Sigmoid colon (tissue), 7 donors: ENCODE data around the gene DCHS1. TPM values are rescaled to one million over a fixed set of nuclear protein-coding genes. Genes with fewer than 3 reads are reported as not detected.
"Not testable (repeated sequence)": the region's sequence is repeated elsewhere in the genome, so short reads cannot be mapped to it uniquely, and the experiment has no call there.

ENCODE experiments used
- DNase-seq: peaks from one replicate; pipeline ENCODE4 v3.0.0-alpha.2; 2019
- H3K27ac ChIP-seq, 4 donors: fragments of 200-600 bp; sonication (generic); one replicate each; pipeline ENCODE4 v1.5.1; 2016 to 2019; ENCODE audit warnings: mild to moderate bottlenecking in 1 of 4
- H3K27me3 ChIP-seq, 3 donors: fragments of 200-600 bp; sonication (generic); one replicate each; pipeline ENCODE4 v1.5.1; 2019; ENCODE audit warnings: mild to moderate bottlenecking in 1 of 3
- H3K36me3 ChIP-seq, 4 donors: fragments of 200-600 bp; sonication (generic); one replicate each; pipeline ENCODE4 v1.5.1; 2016 to 2019
- H3K4me1 ChIP-seq, 4 donors: fragments of 200-600 bp; sonication (generic); one replicate each; pipeline ENCODE4 v1.5.1; 2017 to 2019
- H3K4me3 ChIP-seq, 4 donors: fragments of 200-600 bp; sonication (generic); one replicate each; pipeline ENCODE4 v1.5.1; 2017 to 2019; ENCODE audit warnings: mild to moderate bottlenecking in 2 of 4, moderate library complexity in 1 of 4
- H3K9me3 ChIP-seq, 4 donors: fragments of 200-600 bp in 3 of 4; sonication (generic) in 3 of 4; one replicate each; pipeline versions ENCODE4 v1.5.1 to v1.6.1; 2013 to 2019
- EP300 ChIP-seq, 4 donors: sonication (generic); formaldehyde crosslinking; IDR thresholded peaks; one replicate each; pipeline ENCODE4 v1.6.1; 2017; ENCODE audit warnings: antibody characterized with exemption in 4 of 4
- POLR2A ChIP-seq, 2 donors: fragments of 450-650 bp; IDR thresholded peaks; one replicate each; pipeline ENCODE4 v1.6.1; 2016; ENCODE audit warnings: antibody characterized with exemption in 2 of 2, mild to moderate bottlenecking in 2 of 2, moderate library complexity in 2 of 2
- POLR2AphosphoS5 ChIP-seq, 4 donors: sonication (generic); formaldehyde crosslinking; IDR thresholded peaks; one replicate each; pipeline ENCODE4 v1.6.1; 2017; ENCODE audit warnings: antibody characterized with exemption in 4 of 4
- WGBS, 2 donors: extraction: QIAGEN DNeasy Blood & Tissue Kit; methylation state at CpG; one replicate each; pipeline ENCODE4 v1.1.7; 2013; 5-methylcytosine and 5-hydroxymethylcytosine counted together
- intact Hi-C: fragments of 100-400 bp; cut with DNase I; formaldehyde crosslinking; loops from one replicate; pipeline ENCODE4 v1.15.1; 2023
- polyA plus RNA-seq, 3 donors: library from polyadenylated mRNA; stranded (reverse); fragments of 200-250 nt; gene quantifications; one replicate each; pipeline ENCODE4 v1.2.3, GENCODE V29; 2013
- total RNA-seq, 4 donors: library from RNA; depleted of rRNA; stranded (reverse); fragments of >200 nt; gene quantifications; one replicate each; pipeline ENCODE4 v1.1.0, GENCODE V29; 2016
- TF ChIP-seq, protein P1 (sequence below), 4 experiments: fragments of 450-650 bp in 3 of 4; fragments of 200-600 bp in 1 of 4; IDR thresholded peaks; one replicate each; pipeline ENCODE4 v1.5.1; 2016 to 2019; ENCODE audit warnings: antibody characterized with exemption in 4 of 4, mild to moderate bottlenecking in 3 of 4, moderate library complexity in 2 of 4
- donor health status: healthy with polysubstance abuse.
- donor health status: Bipolar disorder and iron deficiency.
- donor health status: healthy.

The DCHS1 gene
- total and polyA plus RNA-seq, 7 donors, result under 0.01 to 57.1 (median 21.7) TPM

DNA sequence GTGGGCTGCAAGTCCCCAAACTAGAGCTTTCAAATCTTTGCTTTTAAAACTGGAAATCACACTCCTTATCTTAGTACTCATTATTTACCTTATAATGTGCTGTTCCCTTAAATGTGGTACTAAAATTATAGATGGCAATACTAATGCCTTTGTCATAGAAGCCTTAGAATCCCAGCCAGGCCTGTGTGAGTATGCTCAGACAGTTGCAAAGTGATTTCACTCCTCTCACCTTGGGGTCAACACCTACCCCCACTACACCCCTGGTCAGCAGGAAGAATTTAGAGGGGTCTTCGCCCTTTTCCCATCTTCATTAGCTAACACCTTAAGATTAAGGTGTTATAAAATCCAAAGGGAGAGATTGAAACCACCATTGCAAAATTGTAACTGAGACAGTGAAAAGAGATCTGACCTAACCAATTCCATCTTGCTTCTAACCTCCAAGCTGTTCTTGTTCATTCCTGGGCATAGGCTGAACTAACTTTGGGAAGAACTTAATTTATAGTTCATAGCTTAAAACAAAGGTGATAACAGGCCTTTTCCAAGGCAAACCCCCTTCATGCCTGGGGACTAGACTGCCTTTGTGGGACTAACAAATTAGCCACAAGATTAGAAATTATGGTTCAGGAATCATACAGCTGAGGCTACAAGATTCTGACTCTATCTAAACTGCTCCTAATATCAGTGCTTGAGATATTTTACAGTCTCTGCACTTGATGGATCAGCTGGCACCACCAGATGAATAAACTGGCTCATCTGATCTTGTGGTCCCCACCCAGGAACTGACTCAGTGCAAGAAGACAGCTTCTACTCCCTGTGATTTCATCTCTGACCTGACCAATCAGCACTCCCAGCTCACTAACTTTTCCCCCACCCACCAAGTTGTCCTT lies 38.0 kb upstream of the DCHS1 start:
- Histone ChIP-seq H3K27ac (peak overlapping the region in 2 of 4 donors; percentile 12 to 39), H3K27me3 (no peaks in the 10 kb centered on the region), H3K9me3 (no peaks in the 10 kb centered on the region), H3K4me3 (no peak overlapping the region), H3K36me3 (no peaks in the 10 kb centered on the region), H3K4me1 (peaks cover 0 to 16% (median 13%) of the 10 kb centered on the region in 4 donors)
- intact Hi-C loops, result no loop called here
- TF ChIP-seq, protein P1, sequence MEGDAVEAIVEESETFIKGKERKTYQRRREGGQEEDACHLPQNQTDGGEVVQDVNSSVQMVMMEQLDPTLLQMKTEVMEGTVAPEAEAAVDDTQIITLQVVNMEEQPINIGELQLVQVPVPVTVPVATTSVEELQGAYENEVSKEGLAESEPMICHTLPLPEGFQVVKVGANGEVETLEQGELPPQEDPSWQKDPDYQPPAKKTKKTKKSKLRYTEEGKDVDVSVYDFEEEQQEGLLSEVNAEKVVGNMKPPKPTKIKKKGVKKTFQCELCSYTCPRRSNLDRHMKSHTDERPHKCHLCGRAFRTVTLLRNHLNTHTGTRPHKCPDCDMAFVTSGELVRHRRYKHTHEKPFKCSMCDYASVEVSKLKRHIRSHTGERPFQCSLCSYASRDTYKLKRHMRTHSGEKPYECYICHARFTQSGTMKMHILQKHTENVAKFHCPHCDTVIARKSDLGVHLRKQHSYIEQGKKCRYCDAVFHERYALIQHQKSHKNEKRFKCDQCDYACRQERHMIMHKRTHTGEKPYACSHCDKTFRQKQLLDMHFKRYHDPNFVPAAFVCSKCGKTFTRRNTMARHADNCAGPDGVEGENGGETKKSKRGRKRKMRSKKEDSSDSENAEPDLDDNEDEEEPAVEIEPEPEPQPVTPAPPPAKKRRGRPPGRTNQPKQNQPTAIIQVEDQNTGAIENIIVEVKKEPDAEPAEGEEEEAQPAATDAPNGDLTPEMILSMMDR (IDR thresholded peaks at IDR 0.05), result no peak
- TF ChIP-seq EP300 (IDR thresholded peaks at IDR 0.05) (no peak), POLR2AphosphoS5 (IDR thresholded peaks at IDR 0.05) (no peak), POLR2A (IDR thresholded peaks at IDR 0.05) (no peak)
- DNase-seq, result peak; percentile 76
- WGBS, 2 donors, result 92% methylated on average over 1 of the region's 1 CpG

DNA sequence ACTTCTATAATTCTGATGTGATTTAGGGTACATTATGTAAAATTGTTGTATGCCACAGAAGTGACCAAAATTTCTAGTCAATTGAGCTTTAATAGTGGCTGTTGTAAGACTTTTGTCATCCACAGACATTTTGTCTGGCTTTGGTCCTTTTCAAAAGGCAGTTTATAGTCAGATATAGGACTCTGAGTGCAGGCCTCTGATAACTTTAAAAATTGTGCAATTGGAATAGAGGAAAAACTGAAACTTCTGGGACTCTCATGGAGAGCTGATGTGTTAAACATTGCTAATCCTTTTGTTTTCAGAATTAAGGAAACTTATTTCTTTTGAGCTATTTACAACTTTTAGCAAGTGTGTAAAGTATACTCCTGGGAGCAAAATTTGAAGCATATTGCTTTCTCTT lies 36.5 kb upstream of the DCHS1 start:
- Histone ChIP-seq H3K4me3 (no peak overlapping the region), H3K9me3 (no peaks in the 10 kb centered on the region), H3K27ac (no peak overlapping the region), H3K4me1 (peaks cover 0 to 16% (median 13%) of the 10 kb centered on the region in 4 donors), H3K36me3 (no peaks in the 10 kb centered on the region), H3K27me3 (no peaks in the 10 kb centered on the region)
- intact Hi-C loops, result no loop called here
- TF ChIP-seq EP300 (IDR thresholded peaks at IDR 0.05), result no peak
- TF ChIP-seq POLR2A (IDR thresholded peaks at IDR 0.05), result no peak
- no peak for TF ChIP-seq POLR2AphosphoS5 (IDR thresholded peaks at IDR 0.05)
- TF ChIP-seq, protein P1 (IDR thresholded peaks at IDR 0.05), result no peak
- no peak for DNase-seq

DNA sequence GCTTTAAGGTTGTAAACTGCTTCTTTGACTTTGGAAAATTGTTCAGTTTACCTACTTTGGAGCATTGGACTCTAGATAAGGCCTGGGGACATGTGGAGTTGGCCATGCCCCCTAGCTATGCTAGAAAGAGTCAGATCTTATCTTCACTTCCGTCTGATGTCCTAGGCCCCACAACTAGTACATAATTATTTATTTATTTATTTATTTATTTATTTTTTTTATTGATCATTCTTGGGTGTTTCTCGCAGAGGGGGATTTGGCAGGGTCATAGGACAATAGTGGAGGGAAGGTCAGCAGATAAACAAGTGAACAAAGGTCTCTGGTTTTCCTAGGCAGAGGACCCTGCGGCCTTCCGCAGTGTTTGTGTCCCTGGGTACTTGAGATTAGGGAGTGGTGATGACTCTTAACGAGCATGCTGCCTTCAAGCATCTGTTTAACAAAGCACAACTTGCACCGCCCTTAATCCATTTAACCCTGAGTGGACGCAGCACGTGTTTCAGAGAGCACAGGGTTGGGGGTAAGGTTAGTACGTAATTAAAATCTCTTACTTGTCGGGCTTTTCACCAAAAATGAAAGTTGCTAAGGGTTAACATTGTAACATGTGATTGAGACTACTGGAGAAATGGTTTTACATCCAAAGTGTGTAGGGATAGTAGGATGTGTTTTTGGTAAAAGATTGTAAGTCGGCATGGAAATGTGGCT lies 35.0 kb upstream of the DCHS1 start:
- H3K36me3 ChIP-seq, H3K27me3 ChIP-seq, DNase-seq, H3K9me3 ChIP-seq, intact Hi-C loops, H3K27ac ChIP-seq, H3K4me3 ChIP-seq: not testable (repeated sequence)
- peaks cover 0 to 12% (median 7%) of the 10 kb centered on the region in 4 donors for H3K4me1 ChIP-seq
- 80 to 81% methylated on average over 8 of the region's 11 CpGs for WGBS, 2 donors

DNA sequence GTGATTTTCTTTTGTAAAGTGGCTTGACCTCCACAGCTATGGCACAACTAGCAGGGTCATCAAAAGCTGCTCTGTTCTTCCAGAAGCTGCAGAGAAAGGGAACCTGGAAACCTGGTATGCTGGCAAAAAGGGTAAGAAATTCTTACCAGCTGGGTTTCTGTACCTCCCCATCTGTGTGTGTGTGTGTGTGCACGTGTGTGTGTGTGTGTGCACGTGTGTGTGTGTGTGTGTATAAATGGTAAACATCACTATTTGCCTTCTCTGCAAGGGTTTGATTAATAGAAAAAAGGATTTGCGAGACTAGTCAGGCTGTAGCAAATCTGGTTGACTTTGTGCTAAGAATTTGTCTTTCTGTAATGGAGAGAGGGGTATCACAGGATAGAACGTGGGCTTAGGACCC lies 32.3 kb upstream of the DCHS1 start:
- no peaks in the 10 kb centered on the region for H3K27me3 ChIP-seq
- H3K4me1 ChIP-seq, result peaks cover 0 to 5% (median 3%) of the 10 kb centered on the region in 4 donors
- no peak for DNase-seq
- no peak overlapping the region for H3K4me3 ChIP-seq
- no peaks in the 10 kb centered on the region for H3K9me3 ChIP-seq
- WGBS, 2 donors, result 58 to 73% methylated on average over 4 of the region's 4 CpGs
- intact Hi-C loops, result loop anchor here (10.0 kb wide), 1 partner anchor 453 kb away; the partner anchor contains the start of genes CNGA4 and FHIP1B
- no peak overlapping the region for H3K27ac ChIP-seq
- TF ChIP-seq EP300 (IDR thresholded peaks at IDR 0.05) (no peak), POLR2A (IDR thresholded peaks at IDR 0.05) (no peak), POLR2AphosphoS5 (IDR thresholded peaks at IDR 0.05) (no peak)
- TF ChIP-seq, protein P1 (IDR thresholded peaks at IDR 0.05), result no peak
- H3K36me3 ChIP-seq, result no peaks in the 10 kb centered on the region

DNA sequence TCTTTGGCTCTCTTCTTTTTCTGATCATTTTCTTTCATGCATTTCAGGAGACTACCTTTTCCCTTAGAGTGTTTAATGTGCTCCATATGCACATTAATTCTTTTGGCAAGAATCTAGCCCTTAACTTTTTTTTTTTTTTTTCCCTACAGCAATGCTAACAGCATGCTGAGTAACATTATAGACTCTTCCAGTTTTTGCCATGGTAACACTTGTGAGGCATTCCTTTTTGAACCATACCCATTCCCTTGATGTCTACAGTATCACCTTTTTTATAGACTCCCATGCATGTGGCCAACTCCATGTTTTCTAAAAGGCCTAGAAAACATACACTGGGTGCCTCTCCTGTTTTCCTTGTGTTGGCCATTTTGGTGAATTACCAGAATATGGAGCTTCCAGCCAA lies 30.4 kb upstream of the DCHS1 start:
- intact Hi-C loops, result loop anchor here (10.0 kb wide), 1 partner anchor 451 kb away; the partner anchor contains the start of genes CNGA4 and FHIP1B
- DNase-seq, result no peak
- Histone ChIP-seq H3K4me3 (no peak overlapping the region), H3K27ac (no peak overlapping the region), H3K27me3 (no peaks in the 10 kb centered on the region), H3K9me3 (no peaks in the 10 kb centered on the region), H3K36me3 (peaks cover 0 to 10% (median 2%) of the 10 kb centered on the region in 4 donors), H3K4me1 (peaks cover 0 to 21% (median 18%) of the 10 kb centered on the region in 4 donors)
- TF ChIP-seq EP300 (IDR thresholded peaks at IDR 0.05), result no peak
- TF ChIP-seq POLR2AphosphoS5 (IDR thresholded peaks at IDR 0.05), result no peak
- no peak for TF ChIP-seq POLR2A (IDR thresholded peaks at IDR 0.05)
- TF ChIP-seq, protein P1 (IDR thresholded peaks at IDR 0.05), result no peak

DNA sequence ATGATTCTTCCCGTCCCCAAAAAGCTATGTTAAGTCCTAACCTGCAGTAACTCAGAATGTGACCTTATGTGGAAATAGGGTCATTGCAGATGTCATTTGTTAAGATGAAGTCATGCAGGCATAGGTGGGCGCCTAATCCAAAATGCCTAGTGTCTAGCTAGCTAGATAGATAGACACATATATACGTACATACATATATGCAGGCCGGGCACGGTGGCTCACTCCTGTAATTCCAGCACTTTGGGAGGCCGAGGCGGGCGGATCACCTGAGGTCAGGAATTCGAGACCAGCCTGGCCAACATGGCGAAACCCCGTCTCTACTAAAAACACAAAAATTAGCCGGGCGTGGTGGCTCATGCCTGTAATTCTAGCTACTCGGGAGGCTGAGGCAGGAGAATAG lies 28.5 kb upstream of the DCHS1 start:
- H3K4me3 ChIP-seq, result peak overlapping the region in 1 of 4 donors; percentile 92
- WGBS, 2 donors, result 89 to 91% methylated on average over 14 of the region's 14 CpGs
- not testable (repeated sequence) for DNase-seq, H3K9me3 ChIP-seq, H3K27me3 ChIP-seq
- intact Hi-C loops, result loop anchor here (5.0 to 10.0 kb wide), 3 partner anchors 67 to 449 kb away; partner anchors contain the start of genes CNGA4, FHIP1B, ILK and RRP8
- H3K4me1 ChIP-seq, result peaks cover 0 to 24% (median 21%) of the 10 kb centered on the region in 4 donors
- peaks cover 0 to 17% (median 3%) of the 10 kb centered on the region in 4 donors for H3K36me3 ChIP-seq
- H3K27ac ChIP-seq, result peak overlapping the region; percentile 84 to 95 (median 90)
